Smooth muscle cell (in vitro differentiated cells): Measurements from ENCODE around the gene SPNS1. TPM values are rescaled to one million over a fixed set of nuclear protein-coding genes. Genes with fewer than 3 reads are reported as not detected.
A peak's percentile ranks its signal among the peaks of the same experiment; 100 is the strongest.
"Not testable (repeated sequence)": the region's sequence is repeated elsewhere in the genome, so short reads cannot be mapped to it uniquely, and the experiment has no call there.

Experiments used
- DNase-seq: peaks from one replicate; lab custom pipeline; 2025; ENCODE audit not compliant: unreplicated experiment; lab: John Stamatoyannopoulos, UW
- H2AFZ ChIP-seq: fragments of 200-600 bp; sonication (generic); 2 replicates; pipeline ENCODE4 v1.6.0; 2016; ENCODE audit warnings: antibody characterized with exemption, low read depth, mild to moderate bottlenecking
- H3F3A ChIP-seq: fragments of 200-600 bp; sonication (generic); 2 replicates; pipeline ENCODE4 v1.6.0; 2017; ENCODE audit warnings: antibody characterized with exemption, low read depth
- H3K27ac ChIP-seq: fragments of 200-600 bp; sonication (generic); 2 replicates; pipeline ENCODE4 v1.5.1; 2016; ENCODE audit warnings: low read depth, mild to moderate bottlenecking
- H3K27me3 ChIP-seq: fragments of 200-600 bp; sonication (generic); 2 replicates; pipeline ENCODE4 v1.6.1; 2016; ENCODE audit warnings: low read depth, mild to moderate bottlenecking
- H3K36me3 ChIP-seq: fragments of 200-600 bp; sonication (generic); 2 replicates; pipeline ENCODE4 v1.5.1; 2016; ENCODE audit warnings: low read depth
- H3K4me1 ChIP-seq: fragments of 200-600 bp; sonication (generic); 2 replicates; pipeline ENCODE4 v1.5.1; 2016; ENCODE audit warnings: low read depth
- H3K4me2 ChIP-seq: fragments of 200-600 bp; sonication (generic); 2 replicates; pipeline ENCODE4 v1.6.0; 2016; ENCODE audit warnings: mild to moderate bottlenecking
- H3K4me3 ChIP-seq: fragments of 200-600 bp; sonication (generic); 2 replicates; pipeline ENCODE4 v1.5.1; 2016; ENCODE audit warnings: mild to moderate bottlenecking
- H3K79me2 ChIP-seq: fragments of 200-600 bp; sonication (generic); 2 replicates; pipeline ENCODE4 v1.6.0; 2016; ENCODE audit warnings: low read depth, mild to moderate bottlenecking
- H3K9ac ChIP-seq: fragments of 200-600 bp; sonication (generic); 2 replicates; pipeline ENCODE4 v1.6.0; 2016; ENCODE audit warnings: low read depth
- H3K9me3 ChIP-seq: fragments of 200-600 bp; sonication (generic); replicated peaks from 2 replicates; pipeline ENCODE4 v1.5.1; 2016; ENCODE audit warnings: low read depth
- H4K20me1 ChIP-seq: fragments of 200-600 bp; sonication (generic); 2 replicates; pipeline ENCODE4 v1.6.0; 2016; ENCODE audit warnings: low read depth
- CTCF ChIP-seq: fragments of 200-600 bp; sonication (generic); IDR thresholded peaks from 2 replicates; pipeline ENCODE4 v1.5.1; 2017; ENCODE audit warnings: borderline replicate concordance, mild to moderate bottlenecking, antibody characterized with exemption; ENCODE audit not compliant: insufficient read depth, poor library complexity, severe bottlenecking
- WGBS: methylation state at CpG from one replicate; pipeline ENCODE4 v1.1.7; 2016; ENCODE audit warnings: low lambda C conversion rate; 5-methylcytosine and 5-hydroxymethylcytosine counted together
- polyA plus RNA-seq: library from polyadenylated mRNA; unstranded; fragments of >200 nt; fragmentation: Nextera tagmentation; extraction: Ambion mirVana; gene quantifications from 2 replicates; pipeline ENCODE4 v1.2.1, GENCODE V29; 2016
- total RNA-seq: library from RNA; depleted of rRNA; stranded (reverse); fragments of >200 nt; gene quantifications from 2 replicates; pipeline ENCODE4 v1.2.3, GENCODE V29; 2014

The SPNS1 gene
- total and polyA plus RNA-seq, 2 experiments from 2014 or later, result 28.6 to 109 TPM

GRCh38 chr16:28964496-28964895, 10.1 kb upstream of the SPNS1 start:
- no peaks in the 10 kb centered on the region for H3K9me3 ChIP-seq

GRCh38 chr16:28967156-28967555, 7.4 kb upstream of the SPNS1 start:
- TF ChIP-seq CTCF, result no peak
- Histone ChIP-seq H3K79me2 (no peaks in the 10 kb centered on the region), H3K4me1 (no peaks in the 10 kb centered on the region), H3K27me3 (no peaks in the 10 kb centered on the region), H3K4me2 (no peak overlapping the region), H3K4me3 (no peak overlapping the region), H3K9ac (no peak overlapping the region), H4K20me1 (no peaks in the 10 kb centered on the region), H3K36me3 (no peaks in the 10 kb centered on the region), H3F3A (no peaks in the 10 kb centered on the region), H3K27ac (no peak overlapping the region), H2AFZ (no peak overlapping the region), H3K9me3 (no peaks in the 10 kb centered on the region)
- 90% methylated on average over 4 of the region's 4 CpGs for WGBS
- DNase-seq, result no peak

More at GRCh38 chr16:28964496-28964895, 10.1 kb upstream of the SPNS1 start:
- H3K4me3 ChIP-seq, result no peak overlapping the region
- no peaks in the 10 kb centered on the region for H3F3A ChIP-seq
- no peaks in the 10 kb centered on the region for H3K79me2 ChIP-seq
- no peak overlapping the region for H3K27ac ChIP-seq
- no peaks in the 10 kb centered on the region for H3K27me3 ChIP-seq
- no peak for DNase-seq
- H3K4me1 ChIP-seq, result no peaks in the 10 kb centered on the region
- no peak overlapping the region for H3K4me2 ChIP-seq
- H3K36me3 ChIP-seq, result peaks cover 4% of the 10 kb centered on the region
- H3K9ac ChIP-seq, result no peak overlapping the region
- no peaks in the 10 kb centered on the region for H4K20me1 ChIP-seq
- no peak overlapping the region for H2AFZ ChIP-seq
- no peak for TF ChIP-seq CTCF
- 96% methylated on average over 2 of the region's 2 CpGs for WGBS

- H3K27me3 ChIP-seq, H3K36me3 ChIP-seq, H3K79me2 ChIP-seq, H3K4me2 ChIP-seq, H3K4me3 ChIP-seq, H4K20me1 ChIP-seq, H2AFZ ChIP-seq, H3K27ac ChIP-seq, H3K9me3 ChIP-seq, DNase-seq, H3K4me1 ChIP-seq, H3K9ac ChIP-seq, H3F3A ChIP-seq: not testable (repeated sequence)
- WGBS, result 94% methylated on average over 2 of the region's 2 CpGs
Observed at GRCh38 chr16:28969696-28970095, 4.9 kb upstream of the SPNS1 start.

- Histone ChIP-seq H3K27me3 (no peaks in the 10 kb centered on the region), H3F3A (peaks cover 4% of the 10 kb centered on the region), H3K27ac (peak overlapping the region; percentile 66), H2AFZ (peak overlapping the region; percentile 85), H3K9ac (peak overlapping the region; percentile 78), H4K20me1 (no peaks in the 10 kb centered on the region), H3K79me2 (peaks cover 15% of the 10 kb centered on the region), H3K4me1 (peaks cover 5% of the 10 kb centered on the region), H3K4me3 (peak overlapping the region; percentile 66), H3K4me2 (peak overlapping the region; percentile 88), H3K36me3 (no peaks in the 10 kb centered on the region), H3K9me3 (no peaks in the 10 kb centered on the region)
- WGBS, result 3% methylated on average over 17 of the region's 17 CpGs
- peak; percentile 38 for DNase-seq
- TF ChIP-seq CTCF, result peak; percentile 54
Observed at GRCh38 chr16:28974007-28974436, 556 bp upstream of the SPNS1 start.
